Skin of body (tissue), 3 donors: ENCODE measurements around the gene ADAMTS6. TPM values are rescaled to one million over a fixed set of nuclear protein-coding genes. Genes with fewer than 3 reads are reported as not detected.

ENCODE experiments used
- DNase-seq: peaks from one replicate; lab custom pipeline; 2025; lab: John Stamatoyannopoulos, UW
- small RNA-seq: library from RNA; depleted of rRNA; stranded (forward); fragments of <200 nt; gene quantifications from one replicate; pipeline ENCODE3, GENCODE V24; 2014; ENCODE audit warnings: low replicate concordance
- total RNA-seq: library from RNA; depleted of rRNA; stranded (reverse); fragments of >200 nt; gene quantifications from one replicate; pipeline ENCODE4 v1.2.3, GENCODE V29; 2014

ADAMTS6 gene
- total RNA-seq, 1 donor from 2014 or later: 7.0 TPM

DNA sequence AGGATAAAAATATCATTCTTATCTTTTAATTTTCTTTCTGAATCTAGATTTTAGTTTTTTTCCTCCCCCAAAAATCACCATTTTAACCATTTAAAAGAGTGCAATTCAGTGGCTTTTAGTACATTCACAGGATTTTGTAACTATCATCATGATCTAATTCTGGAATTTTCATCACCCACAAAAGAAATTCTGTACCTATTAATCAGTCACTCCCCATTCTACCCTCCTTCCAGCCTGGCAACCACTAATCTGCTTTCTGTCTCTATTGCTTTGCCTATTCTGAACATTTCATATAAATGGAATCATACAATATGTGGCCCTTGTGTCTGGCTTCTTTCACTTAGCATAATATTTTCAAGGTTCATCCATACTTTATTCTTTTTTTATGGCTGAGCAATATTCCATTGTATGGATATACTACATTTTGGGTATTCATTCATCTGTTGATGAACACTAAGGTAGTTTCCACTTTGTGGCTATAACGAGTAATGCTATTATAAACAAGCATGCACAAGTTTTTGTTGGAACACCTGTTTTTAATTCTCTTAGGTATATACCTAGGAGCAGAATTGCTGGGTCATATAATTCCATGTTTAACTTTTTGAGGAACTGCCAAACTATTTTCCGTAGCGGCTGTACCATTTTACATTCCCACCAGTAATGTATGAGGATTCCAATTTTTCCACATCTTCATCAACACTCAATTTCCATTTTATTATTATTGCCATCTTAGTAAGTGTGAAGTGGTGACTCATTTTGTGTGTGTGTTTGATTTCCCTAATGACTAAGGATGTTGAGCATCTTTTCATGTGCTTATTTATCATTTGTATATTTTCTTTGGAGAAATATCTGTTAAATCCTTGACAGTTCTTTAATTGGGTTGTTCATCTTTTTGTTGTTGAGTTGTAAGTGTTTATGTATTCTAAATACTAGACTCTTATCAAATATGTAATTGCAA is 372.7 kb downstream of the ADAMTS6 start:
- DNase-seq: no peak

DNA sequence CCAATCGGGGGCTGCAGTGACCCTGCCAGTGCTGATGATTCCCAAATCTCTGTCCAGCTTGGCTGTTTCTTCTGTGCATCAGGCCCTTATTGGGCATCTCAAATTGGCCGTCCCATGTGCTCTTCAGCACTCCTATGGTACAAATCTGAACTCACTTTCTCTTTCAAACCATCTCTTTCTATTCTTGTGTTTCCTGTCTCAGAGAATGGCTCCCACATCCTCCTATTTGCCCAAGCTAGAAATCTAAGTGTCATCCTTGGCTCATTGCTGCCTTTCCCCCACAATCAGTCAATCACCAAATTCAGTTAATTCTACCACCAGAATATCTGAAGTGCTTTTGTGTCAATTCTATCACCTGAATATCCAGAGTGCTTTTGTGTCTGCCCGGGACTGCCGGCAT is 376.4 kb downstream of the ADAMTS6 start:
- no peak for DNase-seq

DNA sequence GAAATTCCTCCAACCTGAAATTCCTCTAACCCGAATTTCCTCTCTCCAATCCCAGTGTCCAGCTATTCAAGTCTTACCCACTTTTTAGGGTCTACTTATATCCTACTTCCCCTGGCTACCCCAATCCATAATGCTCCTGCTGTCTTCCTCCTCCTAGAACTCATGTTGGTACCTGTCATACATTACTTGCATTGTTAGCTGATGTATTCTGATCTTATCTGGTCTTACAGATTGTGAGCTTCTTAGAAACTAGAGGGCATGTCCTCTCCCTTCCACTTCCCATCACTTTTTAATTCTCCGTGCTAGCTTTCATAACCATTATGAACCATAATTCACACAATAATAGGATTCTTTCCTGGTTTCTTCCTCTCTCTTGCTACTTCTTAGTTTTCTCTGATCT is 376.9 kb downstream of the ADAMTS6 start:
- DNase-seq: no peak

DNA sequence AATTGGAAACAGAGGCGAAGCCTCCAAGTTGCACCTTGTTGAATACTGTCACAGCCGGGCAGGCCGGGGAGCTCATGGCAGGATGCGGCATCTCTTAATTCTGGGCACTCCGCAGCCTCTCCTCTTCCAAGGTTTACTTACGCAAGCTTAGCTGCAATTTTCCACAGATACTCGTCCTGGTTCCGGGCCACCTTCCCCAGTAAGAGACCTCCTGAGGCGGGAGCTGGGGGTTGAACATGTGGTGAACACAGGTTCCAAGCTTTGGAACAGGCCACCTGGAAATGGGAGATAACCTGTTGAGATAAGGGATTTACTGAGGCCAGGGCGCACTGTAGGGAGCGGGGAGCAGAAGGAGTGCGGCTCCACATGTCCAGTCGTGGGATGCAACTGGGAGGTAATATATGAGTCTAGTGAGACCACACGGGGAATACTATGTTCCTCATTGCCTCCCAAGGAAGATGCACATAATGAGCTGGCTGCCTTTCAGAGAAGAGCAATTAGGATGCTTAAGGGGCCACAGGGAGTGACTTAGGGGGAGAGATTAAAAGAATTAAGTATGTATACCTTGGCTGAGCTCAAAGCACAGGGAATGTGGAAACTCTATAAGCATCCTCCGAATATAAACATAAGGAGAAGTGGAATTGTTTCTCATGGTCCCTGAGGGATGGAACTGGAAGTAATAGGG is 377.8 kb downstream of the ADAMTS6 start:
- no peak for DNase-seq

DNA sequence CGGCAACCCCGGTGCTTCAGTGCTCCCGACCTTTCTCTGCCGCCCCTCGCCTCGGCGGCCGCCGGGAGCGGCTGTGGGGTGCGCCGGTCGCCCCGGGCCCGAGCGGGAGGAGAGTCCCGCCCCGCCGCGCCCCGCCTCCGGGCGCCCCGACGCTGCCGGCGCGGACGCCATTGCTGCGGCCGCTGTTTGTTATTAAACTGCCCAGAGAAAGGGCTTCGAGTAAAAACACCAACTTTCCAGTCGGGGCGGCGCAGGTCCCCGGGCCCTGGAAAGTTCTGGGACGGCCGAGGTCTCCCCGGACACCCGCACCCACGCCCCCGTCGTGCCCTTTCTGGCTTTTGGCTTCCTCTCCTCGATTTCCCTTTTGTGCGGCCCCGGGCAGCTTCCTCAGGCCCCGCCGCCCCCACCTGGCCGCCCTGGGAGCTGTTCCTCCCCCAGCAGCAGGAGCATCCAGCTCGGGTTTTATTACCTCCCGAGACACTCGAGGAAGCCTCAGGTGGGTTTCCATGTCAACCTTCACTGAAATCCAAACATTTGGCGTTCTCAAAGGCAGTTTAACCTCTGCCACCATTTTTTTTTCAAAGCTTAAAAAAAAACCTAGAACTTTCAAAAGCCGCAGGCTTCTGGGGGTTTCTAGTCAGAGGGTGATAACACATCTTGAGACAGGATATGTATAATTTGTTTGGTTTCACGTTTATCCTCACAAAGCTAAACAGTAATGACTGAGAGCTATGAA is 378.6 kb downstream of the ADAMTS6 start:
- peak; percentile 9 for DNase-seq

DNA sequence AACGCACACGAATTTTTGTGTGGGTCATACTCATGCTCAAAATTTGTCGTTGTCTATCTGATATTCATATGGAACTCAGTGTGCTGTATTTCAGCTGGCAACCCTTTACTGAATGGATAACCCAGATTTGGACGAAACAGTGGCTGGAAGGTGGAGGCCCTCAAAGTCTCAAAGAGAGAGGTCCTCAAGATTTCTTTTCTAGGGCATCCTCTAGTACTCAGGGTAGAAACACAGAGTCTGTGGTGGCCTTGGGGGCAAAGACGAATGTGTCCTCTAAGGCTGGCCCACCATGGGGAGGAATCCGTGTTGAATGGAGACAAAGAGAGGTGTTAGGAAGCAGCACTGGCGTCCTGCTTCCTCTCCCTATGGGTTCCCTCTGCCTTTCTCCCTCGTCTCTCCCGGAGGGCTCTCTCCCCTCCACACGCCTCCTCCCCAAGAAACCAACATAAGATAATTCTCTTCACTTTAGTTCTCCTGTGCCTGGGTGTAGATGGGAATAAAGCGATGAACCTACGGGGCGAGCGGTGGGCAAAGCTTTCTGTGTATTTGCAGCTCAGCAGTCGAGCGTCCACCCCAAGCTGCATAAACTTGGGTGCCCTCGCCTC is 379.2 kb downstream of the ADAMTS6 start:
- no peak for DNase-seq

DNA sequence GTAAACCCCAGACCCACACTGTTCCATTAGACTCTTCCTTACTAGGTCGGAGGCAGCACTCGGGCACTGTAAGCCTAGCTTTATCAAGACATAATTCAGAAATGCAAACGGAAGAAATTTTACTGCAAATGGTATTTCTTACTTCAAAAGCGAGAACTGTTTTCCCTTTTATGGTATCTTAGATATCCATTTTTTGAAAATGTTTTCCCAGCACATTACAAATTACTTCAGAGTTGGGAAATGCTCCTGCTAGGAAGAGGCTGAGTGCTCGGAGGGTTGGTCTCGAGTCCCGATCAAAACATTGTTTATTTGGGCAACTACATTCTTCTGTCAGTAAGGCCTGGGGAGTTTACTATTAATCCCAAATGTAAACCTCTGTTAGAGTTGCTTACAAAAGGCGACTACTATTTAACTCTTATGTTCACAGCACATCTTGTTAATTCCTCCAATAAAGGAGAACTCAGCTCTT is 380.1 kb downstream of the ADAMTS6 start:
- DNase-seq: no peak

DNA sequence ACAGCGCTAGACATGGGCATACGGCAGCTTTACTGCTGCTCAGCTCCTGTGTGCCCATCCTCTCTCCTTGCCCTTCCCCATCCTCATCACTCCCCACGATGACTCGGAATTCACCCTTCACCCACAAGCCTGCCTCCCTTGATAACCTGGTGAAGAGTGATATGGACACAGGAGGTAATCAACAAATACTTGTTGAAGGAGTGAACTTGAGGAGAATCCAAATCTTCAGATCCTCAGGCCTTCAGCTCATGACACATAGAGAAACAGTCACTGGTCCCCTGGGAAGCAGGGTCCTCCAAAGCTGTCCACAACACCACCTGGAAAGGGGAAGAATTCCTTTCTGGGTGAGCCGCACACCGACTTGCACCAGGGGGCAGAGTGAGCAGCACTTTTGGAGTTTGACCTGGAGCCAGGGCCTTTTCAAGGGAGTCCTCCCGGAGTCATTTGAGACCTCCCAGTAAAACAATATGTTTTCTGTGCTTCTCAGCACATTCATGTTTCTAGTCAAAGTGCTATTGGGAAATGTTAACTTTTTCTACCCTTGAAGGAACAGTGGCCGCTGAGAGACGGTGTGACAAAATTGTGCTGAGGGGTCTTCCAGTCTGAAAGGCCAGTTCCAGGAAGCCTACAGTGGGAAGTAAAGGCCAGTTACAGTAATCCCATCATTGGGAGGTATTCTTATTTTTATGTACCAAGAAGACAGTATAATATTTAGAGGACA is 380.6 kb downstream of the ADAMTS6 start:
- DNase-seq: peak; percentile 48

Small RNA genes within 50 kb of the gene (small RNA-seq; reads per million reads assigned to genes)
- not detected for gene RF00019

Other genes with a start within 250 kb of the ADAMTS6 start
- gene CENPK, start 81.2 kb upstream of the ADAMTS6 start, total RNA-seq: 20.3 TPM
- 77.7 TPM for gene PPWD1, start 81.4 kb upstream of the ADAMTS6 start, total RNA-seq
- 35.0 TPM for gene TRIM23, start 142.4 kb upstream of the ADAMTS6 start, total RNA-seq
- gene SHLD3, start 143.1 kb upstream of the ADAMTS6 start, total RNA-seq: 4.2 TPM
- gene TRAPPC13, start 143.1 kb upstream of the ADAMTS6 start, total RNA-seq: 26.3 TPM
- 7.3 TPM for gene SGTB, start 240.2 kb upstream of the ADAMTS6 start, total RNA-seq
- gene NLN, start 240.3 kb upstream of the ADAMTS6 start, total RNA-seq: 16.0 TPM